ENCODE results near the gene NFAM1. TPM values are rescaled to one million over a fixed set of nuclear protein-coding genes. Genes with fewer than 3 reads are reported as not detected.

The NFAM1 gene
- total and polyA plus RNA-seq, 4 donors = 0.36 to 3.8 (median 2.6) TPM

- H3K9ac ChIP-seq (ENCODE audit: low read depth in 1 of 2, low read length in 2 of 2) = no peak overlapping the region
- TF ChIP-seq JUND (IDR thresholded peaks at IDR 0.05) = no peak
- TF ChIP-seq ATF3 (IDR thresholded peaks at IDR 0.05) = no peak
- no peak for TF ChIP-seq ZBTB33 (IDR thresholded peaks at IDR 0.05)
- no peak for TF ChIP-seq FOXA2 (IDR thresholded peaks at IDR 0.05)
- no peak for TF ChIP-seq FOXA1 (IDR thresholded peaks at IDR 0.05)
- TF ChIP-seq HNF4A (conservative IDR thresholded peaks at IDR 0.05) = no peak
- TF ChIP-seq RAD21 (IDR thresholded peaks at IDR 0.05) = no peak
- no peak for TF ChIP-seq YY1 (IDR thresholded peaks at IDR 0.05)
- TF ChIP-seq HNF4G (IDR thresholded peaks at IDR 0.05) = no peak
- TF ChIP-seq EGR1 (IDR thresholded peaks at IDR 0.05; ENCODE audit: low read depth in 2 of 2) = no peak
- TF ChIP-seq RXRA (IDR thresholded peaks at IDR 0.05) = no peak
- no peak for TF ChIP-seq TAF1 (conservative IDR thresholded peaks at IDR 0.05)
- no peak for TF ChIP-seq SP1 (IDR thresholded peaks at IDR 0.05)
- DNase-seq (ENCODE audit: low spot score) = no peak
- no peaks in the 10 kb centered on the region for H3K9me3 ChIP-seq (ENCODE audit: control insufficient read depth in 4 of 4, low read length in 3 of 4)
- no peak overlapping the region for H3K27ac ChIP-seq (ENCODE audit: low read depth in 1 of 2, low read length in 2 of 2)
- H3K27me3 ChIP-seq (ENCODE audit: control insufficient read depth in 4 of 4, insufficient read depth in 4 of 4, low read length in 3 of 4) = no peaks in the 10 kb centered on the region
- H3K4me3 ChIP-seq (ENCODE audit: low read depth in 1 of 3, low read length in 3 of 3) = no peak overlapping the region
- peaks cover 0 to 7% (median 4%) of the 10 kb centered on the region in 4 donors for H3K4me1 ChIP-seq (ENCODE audit: control insufficient read depth in 4 of 4, insufficient read depth in 4 of 4, low read length in 3 of 4)
- H3K36me3 ChIP-seq (ENCODE audit: control insufficient read depth in 4 of 4, insufficient read depth in 3 of 4, low read depth in 1 of 4, low read length in 3 of 4) = no peaks in the 10 kb centered on the region
- 76% methylated on average over 22 of the region's 22 CpGs for WGBS
Measured at GRCh38 chr22:42331014-42331413, 101.2 kb downstream of the NFAM1 start.

Other genes starting within 250 kb of the NFAM1 start
- 10 to 100 TPM; 14.1 to 15.8 TPM for gene TCF20, start 161.8 kb downstream of the NFAM1 start, total RNA-seq
- 1 to 10 TPM; 1.0 to 4.6 TPM for gene TCF20, start 161.8 kb downstream of the NFAM1 start, polyA plus RNA-seq
- gene RRP7A, start 87.4 kb upstream of the NFAM1 start, total RNA-seq = 10 to 100 TPM in 1 of 2 donors, 1 to 10 TPM in 1; 9.9 to 12.1 TPM
- 10 to 100 TPM in 1 of 2 donors, 1 to 10 TPM in 1; 8.6 to 10.7 TPM for gene RRP7A, start 87.4 kb upstream of the NFAM1 start, polyA plus RNA-seq
- gene SERHL2, start 121.6 kb upstream of the NFAM1 start, total RNA-seq = under 1 TPM; 0.59 to 0.79 TPM
- gene SERHL2, start 121.6 kb upstream of the NFAM1 start, polyA plus RNA-seq = 1 to 10 TPM in 1 of 2 donors, under 1 TPM in 1; 0.51 to 1.6 TPM
- 10 to 100 TPM; 18.1 to 22.5 TPM for gene POLDIP3, start 182.5 kb upstream of the NFAM1 start, total RNA-seq
- gene POLDIP3, start 182.5 kb upstream of the NFAM1 start, polyA plus RNA-seq = 10 to 100 TPM; 14.6 to 18.0 TPM
- under 1 TPM in 1 of 2 donors, not detected in 1; 0.84 TPM for gene ATP5MGL, start 208.2 kb upstream of the NFAM1 start, total RNA-seq
- 1 to 10 TPM in 1 of 2 donors, not detected in 1; 1.1 TPM for gene ATP5MGL, start 208.2 kb upstream of the NFAM1 start, polyA plus RNA-seq
- gene CYB5R3, start 217.0 kb upstream of the NFAM1 start, total RNA-seq = 10 to 100 TPM; 49.4 to 71.1 TPM
- 100 to 1,000 TPM; 197 to 210 TPM for gene CYB5R3, start 217.0 kb upstream of the NFAM1 start, polyA plus RNA-seq

Data from liver (tissue), 9 donors.